Tibial artery (tissue), 4 donors: ENCODE measurements around the gene FOLR3.

Source experiments
- DNase-seq, 2 donors: peaks; one replicate each; pipeline ENCODE4 v3.0.0-alpha.2; 2019
- H3K27ac ChIP-seq, 2 donors: fragments of 200-600 bp; sonication (generic) in 1 of 2; 1 replicate in 1 of 2; 2 replicates in 1 of 2; pipeline ENCODE4 v1.5.1; 2018 to 2019; ENCODE audit warnings: mild to moderate bottlenecking in 1 of 2
- H3K27me3 ChIP-seq, 2 donors: fragments of 200-600 bp; sonication (generic) in 1 of 2; one replicate each; pipeline versions ENCODE4 v1.5.1 to v1.6.0; 2016 to 2019
- H3K36me3 ChIP-seq, 3 donors: fragments of 200-600 bp; sonication (generic) in 2 of 3; one replicate each; pipeline ENCODE4 v1.5.1; 2016 to 2019; ENCODE audit warnings: mild to moderate bottlenecking in 2 of 3
- H3K4me1 ChIP-seq, 4 donors: fragments of 200-600 bp; sonication (generic) in 2 of 4; 1 replicate in 3 of 4; 2 replicates in 1 of 4; pipeline ENCODE4 v1.5.1; 2016 to 2019
- H3K4me3 ChIP-seq, 2 donors: fragments of 200-600 bp; sonication (generic) in 1 of 2; 1 replicate in 1 of 2; 2 replicates in 1 of 2; pipeline ENCODE4 v1.5.1; 2018 to 2019; ENCODE audit warnings: mild to moderate bottlenecking in 2 of 2
- H3K9me3 ChIP-seq, 3 donors: fragments of 200-600 bp; sonication (generic) in 1 of 3; one replicate each; pipeline ENCODE4 v1.5.1; 2016 to 2019
- intact Hi-C: fragments of 100-400 bp; cut with DNase I; formaldehyde crosslinking; loops from one replicate; pipeline ENCODE4 v1.15.0; 2023; ENCODE audit warnings: low total_unique reads
- TF ChIP-seq, protein P1 (sequence below), 2 experiments: fragments of 200-600 bp in 1 of 2; fragments of 450-650 bp in 1 of 2; IDR thresholded peaks; one replicate each; pipeline ENCODE4 v1.5.1; 2017 to 2019; ENCODE audit warnings: antibody characterized with exemption in 2 of 2, mild to moderate bottlenecking in 1 of 2, moderate library complexity in 1 of 2

Gene FOLR3

GRCh38 chr11:72135891-72136683 is 562 bp downstream of the FOLR3 start:
- H3K9me3 ChIP-seq, result no peaks in the 10 kb centered on the region
- DNase-seq, result no peak
- TF ChIP-seq, protein P1, sequence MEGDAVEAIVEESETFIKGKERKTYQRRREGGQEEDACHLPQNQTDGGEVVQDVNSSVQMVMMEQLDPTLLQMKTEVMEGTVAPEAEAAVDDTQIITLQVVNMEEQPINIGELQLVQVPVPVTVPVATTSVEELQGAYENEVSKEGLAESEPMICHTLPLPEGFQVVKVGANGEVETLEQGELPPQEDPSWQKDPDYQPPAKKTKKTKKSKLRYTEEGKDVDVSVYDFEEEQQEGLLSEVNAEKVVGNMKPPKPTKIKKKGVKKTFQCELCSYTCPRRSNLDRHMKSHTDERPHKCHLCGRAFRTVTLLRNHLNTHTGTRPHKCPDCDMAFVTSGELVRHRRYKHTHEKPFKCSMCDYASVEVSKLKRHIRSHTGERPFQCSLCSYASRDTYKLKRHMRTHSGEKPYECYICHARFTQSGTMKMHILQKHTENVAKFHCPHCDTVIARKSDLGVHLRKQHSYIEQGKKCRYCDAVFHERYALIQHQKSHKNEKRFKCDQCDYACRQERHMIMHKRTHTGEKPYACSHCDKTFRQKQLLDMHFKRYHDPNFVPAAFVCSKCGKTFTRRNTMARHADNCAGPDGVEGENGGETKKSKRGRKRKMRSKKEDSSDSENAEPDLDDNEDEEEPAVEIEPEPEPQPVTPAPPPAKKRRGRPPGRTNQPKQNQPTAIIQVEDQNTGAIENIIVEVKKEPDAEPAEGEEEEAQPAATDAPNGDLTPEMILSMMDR (IDR thresholded peaks at IDR 0.05), result no peak
- H3K36me3 ChIP-seq, result no peaks in the 10 kb centered on the region
- H3K27ac ChIP-seq, result no peak overlapping the region
- no peaks in the 10 kb centered on the region for H3K4me1 ChIP-seq
- peaks cover 0 to 1% of the 10 kb centered on the region in 2 donors for H3K27me3 ChIP-seq
- H3K4me3 ChIP-seq, result no peak overlapping the region
- intact Hi-C loops, result no loop called here

- Histone ChIP-seq H3K36me3 (no peaks in the 10 kb centered on the region), H3K4me3 (no peak overlapping the region), H3K27ac (no peak overlapping the region), H3K9me3 (no peaks in the 10 kb centered on the region), H3K27me3 (no peaks in the 10 kb centered on the region), H3K4me1 (no peaks in the 10 kb centered on the region)
- intact Hi-C loops, result no loop called here
- TF ChIP-seq, protein P1 (IDR thresholded peaks at IDR 0.05), result no peak
- DNase-seq, result no peak
These were observed 1.2 kb downstream of the FOLR3 start for GRCh38 chr11:72136684-72137262.

- intact Hi-C loops, result no loop called here
- Histone ChIP-seq H3K4me1 (no peaks in the 10 kb centered on the region), H3K27ac (no peak overlapping the region), H3K9me3 (no peaks in the 10 kb centered on the region), H3K27me3 (no peaks in the 10 kb centered on the region), H3K4me3 (no peak overlapping the region), H3K36me3 (no peaks in the 10 kb centered on the region)
- TF ChIP-seq, protein P1 (IDR thresholded peaks at IDR 0.05), result no peak
- no peak for DNase-seq
These were observed 3.4 kb downstream of the FOLR3 start for GRCh38 chr11:72138821-72139390.

DNA sequence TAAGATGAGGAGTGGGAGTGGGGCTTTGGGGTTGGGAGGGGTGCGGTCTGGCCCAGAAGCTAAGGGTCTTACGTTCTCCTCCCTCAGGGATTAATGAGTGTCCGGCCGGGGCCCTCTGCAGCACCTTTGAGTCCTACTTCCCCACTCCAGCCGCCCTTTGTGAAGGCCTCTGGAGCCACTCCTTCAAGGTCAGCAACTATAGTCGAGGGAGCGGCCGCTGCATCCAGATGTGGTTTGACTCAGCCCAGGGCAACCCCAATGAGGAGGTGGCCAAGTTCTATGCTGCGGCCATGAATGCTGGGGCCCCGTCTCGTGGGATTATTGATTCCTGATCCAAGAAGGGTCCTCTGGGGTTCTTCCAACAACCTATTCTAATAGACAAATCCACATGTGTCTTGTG is 4.0 kb downstream of the FOLR3 start:
- no peak for DNase-seq

GRCh38 chr11:72140661-72141060 is 5.1 kb downstream of the FOLR3 start:
- H3K27me3 ChIP-seq, result no peaks in the 10 kb centered on the region
- DNase-seq, result no peak
- TF ChIP-seq, protein P1 (IDR thresholded peaks at IDR 0.05), result no peak
- H3K4me1 ChIP-seq, result no peaks in the 10 kb centered on the region
- intact Hi-C loops, result loop anchor here (10.0 kb wide), 1 partner anchor 116 kb away; no protein-coding TSS in a partner anchor
- no peaks in the 10 kb centered on the region for H3K36me3 ChIP-seq
- H3K9me3 ChIP-seq, result no peaks in the 10 kb centered on the region
- H3K27ac ChIP-seq, result no peak overlapping the region
- H3K4me3 ChIP-seq, result no peak overlapping the region

More for the DNA sequence above, 4.0 kb downstream of the FOLR3 start:
- TF ChIP-seq, protein P1 (IDR thresholded peaks at IDR 0.05), result no peak
- Histone ChIP-seq H3K36me3 (no peaks in the 10 kb centered on the region), H3K4me1 (no peaks in the 10 kb centered on the region), H3K27ac (no peak overlapping the region), H3K4me3 (no peak overlapping the region), H3K27me3 (no peaks in the 10 kb centered on the region), H3K9me3 (no peaks in the 10 kb centered on the region)
- intact Hi-C loops, result no loop called here
